OCI-M2 (cell line): ENCODE results near the gene SMYD3.
"Not testable (repeated sequence)": the region's sequence is repeated elsewhere in the genome, so short reads cannot be mapped to it uniquely, and the experiment has no call there.

Source experiments
- DNase-seq: peaks from one replicate; lab custom pipeline; 2025; ENCODE audit not compliant: unreplicated experiment; lab: John Stamatoyannopoulos, UW

The SMYD3 gene

DNA sequence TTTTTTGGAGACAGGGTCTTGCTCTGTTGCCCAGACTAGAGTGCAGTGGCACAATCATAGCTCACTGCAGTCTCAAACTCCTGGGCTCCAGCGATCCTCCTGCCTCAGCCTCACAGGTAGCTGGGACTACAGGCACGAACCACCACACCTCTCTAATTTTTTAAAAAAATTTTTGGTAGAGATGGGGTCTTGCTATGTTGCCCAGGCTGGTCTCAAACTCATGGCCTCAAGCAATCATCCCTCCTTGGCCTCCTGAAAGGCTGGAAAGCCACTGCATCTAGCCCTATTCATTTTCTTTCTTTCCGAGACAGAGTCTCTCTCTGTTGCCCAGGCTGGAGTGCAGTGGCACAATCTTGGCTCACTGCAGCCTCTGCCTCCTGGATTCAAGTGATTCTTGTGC, 793.1 kb downstream of the SMYD3 start:
- DNase-seq = not testable (repeated sequence)

DNA sequence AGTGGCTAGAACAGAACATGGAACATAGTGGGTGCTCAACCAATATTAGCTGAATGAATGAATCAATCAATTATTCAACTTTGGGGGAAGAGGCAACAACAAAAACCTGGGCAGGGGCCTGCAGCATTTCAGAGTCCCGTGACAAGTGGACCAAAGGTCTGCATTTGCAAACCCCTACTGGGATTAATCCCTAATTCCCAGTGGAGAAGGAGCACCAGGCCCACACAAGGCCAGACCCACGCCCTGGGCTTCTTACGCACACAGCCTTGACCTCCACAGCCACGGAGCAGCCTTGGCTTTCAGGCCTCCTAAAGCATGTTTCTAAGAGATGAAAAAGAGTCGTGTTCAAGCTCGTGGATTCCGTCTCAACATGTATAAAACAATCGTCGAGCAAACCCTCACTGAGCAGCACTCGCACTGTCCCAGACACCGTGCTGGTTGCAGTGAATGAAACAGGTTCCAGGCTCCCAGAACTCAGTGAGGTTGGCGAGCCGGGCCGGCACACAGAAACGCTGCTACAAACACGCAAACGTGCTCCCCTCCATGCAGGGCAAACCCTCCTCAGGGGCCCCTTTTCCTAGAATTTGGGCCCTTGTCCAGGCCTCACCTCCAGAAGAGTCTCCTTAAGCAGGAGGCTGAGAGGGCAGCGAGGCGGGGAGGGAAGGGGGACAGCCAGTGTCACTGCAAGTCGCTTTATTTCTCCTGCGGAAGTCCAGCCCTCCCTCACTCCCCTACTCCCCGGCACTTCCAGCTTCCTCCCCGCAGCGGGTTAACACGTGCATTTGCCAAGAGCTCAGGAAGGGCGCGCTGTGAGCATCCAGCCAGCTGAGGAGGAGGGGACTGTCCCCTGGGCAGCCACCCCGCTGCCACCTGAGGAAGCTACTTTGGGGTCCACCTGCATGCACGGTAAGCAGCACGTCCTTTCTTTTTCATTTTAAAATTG, 795.8 kb downstream of the SMYD3 start:
- DNase-seq = no peak

DNA sequence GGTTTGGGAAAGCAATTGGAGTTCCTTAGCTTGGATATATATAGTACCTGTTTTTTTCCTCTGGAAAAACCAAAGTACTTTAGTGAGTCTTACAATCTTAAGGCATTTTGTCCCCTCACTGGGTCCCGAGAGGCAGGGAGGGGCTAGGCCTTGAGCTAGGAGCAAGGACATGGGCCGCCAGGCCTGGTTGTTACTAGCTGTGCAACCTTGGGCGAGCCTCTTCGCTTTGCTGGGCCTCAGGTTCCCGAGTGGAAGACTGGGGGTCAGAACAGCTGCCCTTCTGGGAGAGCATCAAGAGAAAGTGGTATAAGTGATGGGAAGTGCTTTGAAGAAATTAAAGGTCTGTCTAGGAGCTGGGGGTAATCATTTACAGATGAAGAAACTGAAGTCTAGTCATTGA, 799.1 kb downstream of the SMYD3 start:
- DNase-seq = no peak

DNA sequence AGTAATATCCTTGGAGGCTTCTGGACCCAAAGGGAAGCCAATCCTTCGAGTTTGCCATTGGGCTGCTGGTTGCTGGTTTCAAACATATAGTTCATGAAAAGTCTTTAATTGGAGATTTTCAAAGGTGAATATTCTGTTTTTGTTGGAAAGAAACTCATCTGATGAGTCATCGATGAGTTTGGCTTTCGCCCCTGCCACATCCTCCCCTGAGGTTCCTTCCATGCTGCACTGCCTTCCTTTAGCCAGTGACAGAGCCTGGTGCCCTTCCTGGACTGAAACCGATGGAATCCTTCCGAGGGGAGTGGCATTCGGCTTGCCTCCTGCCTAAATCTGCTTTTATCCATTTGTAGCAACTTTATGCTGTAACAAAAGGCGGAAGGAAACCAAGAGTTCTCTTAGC, 802.3 kb downstream of the SMYD3 start:
- no peak for DNase-seq

DNA sequence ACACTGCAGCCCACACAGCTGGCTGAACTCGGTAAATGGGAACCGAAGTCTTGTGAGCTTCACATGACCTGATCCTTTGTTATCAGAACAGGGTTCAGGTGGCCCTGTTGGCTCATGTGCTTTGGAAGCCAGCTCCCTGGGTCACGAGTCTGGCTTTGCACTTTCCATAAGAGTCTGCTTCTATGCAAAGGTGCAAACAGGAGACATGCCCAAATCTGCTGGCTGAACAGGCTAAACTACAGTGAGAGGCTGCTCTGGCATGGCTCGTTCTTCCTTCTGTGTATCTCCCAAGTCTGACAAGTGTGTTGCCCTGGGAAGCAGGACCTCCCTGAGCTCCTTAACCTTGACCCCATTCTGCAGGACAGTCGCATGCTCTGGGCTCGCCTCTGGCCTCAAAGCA, 802.7 kb downstream of the SMYD3 start:
- no peak for DNase-seq

DNA sequence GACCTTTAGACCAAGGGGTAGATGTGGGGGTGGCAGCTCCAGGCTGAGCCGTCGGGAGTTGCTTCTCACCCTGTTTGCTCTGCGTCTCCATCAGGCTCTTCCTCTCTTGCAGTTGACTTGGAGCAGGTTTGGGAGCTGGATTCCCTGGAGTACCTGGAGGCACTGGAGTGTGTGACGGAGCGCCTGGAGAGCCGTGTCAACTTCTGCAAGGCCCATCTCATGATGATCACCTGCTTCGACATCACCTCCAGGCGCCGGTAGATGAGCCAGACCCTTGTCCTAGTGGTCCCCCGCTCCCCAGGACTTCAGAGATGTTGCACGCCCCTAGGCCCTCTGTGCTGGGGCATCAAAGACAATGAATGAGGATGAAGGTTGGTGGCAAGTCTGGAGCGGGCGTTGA, 804.7 kb downstream of the SMYD3 start:
- no peak for DNase-seq

DNA sequence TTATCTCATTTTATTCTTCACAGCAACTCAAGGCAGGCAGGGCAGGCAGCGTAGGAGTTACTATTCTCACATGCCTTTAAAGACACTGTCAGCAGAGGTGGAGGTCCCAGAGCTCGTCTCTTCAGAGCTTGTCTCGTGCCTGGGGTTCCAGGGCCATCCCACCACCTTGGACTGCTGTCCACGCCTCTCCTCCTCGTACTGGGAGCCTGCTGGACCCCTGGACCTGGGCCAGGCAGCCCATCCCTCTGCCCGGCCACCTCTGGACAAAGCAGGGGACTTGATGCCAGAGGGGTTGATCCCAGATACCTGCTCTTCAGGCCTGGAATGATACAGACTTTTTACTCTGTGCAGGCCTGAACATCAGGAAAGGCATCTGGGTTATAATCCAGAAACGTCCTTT, 805.4 kb downstream of the SMYD3 start:
- no peak for DNase-seq

DNA sequence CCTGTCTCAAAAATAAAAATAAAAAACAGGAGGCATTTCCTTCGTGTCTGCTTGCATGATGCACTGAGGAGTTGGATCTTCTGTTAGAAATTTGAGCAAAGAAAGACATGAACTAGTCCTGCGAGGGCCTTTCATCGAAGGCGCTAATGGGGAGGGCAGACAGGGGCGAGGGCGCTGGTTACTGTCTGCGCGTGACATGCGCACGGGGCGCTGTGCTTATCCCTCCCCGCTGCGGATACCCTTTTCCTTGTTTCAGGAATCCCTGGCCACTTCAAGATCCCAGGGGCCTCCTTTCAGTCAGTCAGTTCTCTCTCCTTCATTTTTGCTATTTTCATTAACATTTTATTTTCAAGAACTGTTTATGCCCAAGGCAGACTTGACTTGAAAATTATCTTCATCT, 806.4 kb downstream of the SMYD3 start:
- no peak for DNase-seq
